Neural progenitor cell (in vitro differentiated cells): ENCODE data around the gene ASNSD1. TPM values are rescaled to one million over a fixed set of nuclear protein-coding genes. Genes with fewer than 3 reads are reported as not detected.

Source experiments
- DNase-seq: peaks from one replicate; pipeline ENCODE4 v3.0.0-alpha.2; 2016; ENCODE audit warnings: low spot score
- H2AFZ ChIP-seq: fragments of 200-600 bp; sonication (generic); replicated peaks from 2 replicates; pipeline ENCODE4 v1.6.1; 2016; ENCODE audit warnings: antibody characterized with exemption
- H3F3A ChIP-seq: fragments of 200-600 bp; sonication (generic); 2 replicates; pipeline ENCODE4 v1.6.1; 2016; ENCODE audit warnings: antibody characterized with exemption, low read depth
- H3K27ac ChIP-seq: fragments of 200-600 bp; sonication (generic); 2 replicates; pipeline ENCODE4 v1.5.1; 2016; ENCODE audit warnings: mild to moderate bottlenecking
- H3K27me3 ChIP-seq: fragments of 200-600 bp; sonication (generic); 2 replicates; pipeline ENCODE4 v1.6.1; 2016; ENCODE audit warnings: mild to moderate bottlenecking, moderate library complexity
- H3K36me3 ChIP-seq: fragments of 200-600 bp; sonication (generic); 2 replicates; pipeline ENCODE4 v1.5.1; 2016
- H3K4me1 ChIP-seq: fragments of 200-600 bp; sonication (generic); 2 replicates; pipeline ENCODE4 v1.6.1; 2016; ENCODE audit warnings: mixed run types
- H3K4me2 ChIP-seq: fragments of 200-600 bp; sonication (generic); 2 replicates; pipeline ENCODE4 v1.6.1; 2016
- H3K4me3 ChIP-seq: fragments of 200-600 bp; sonication (generic); 2 replicates; pipeline ENCODE4 v1.5.1; 2016
- H3K79me2 ChIP-seq: fragments of 200-600 bp; sonication (generic); 2 replicates; pipeline ENCODE4 v1.6.1; 2016; ENCODE audit warnings: low read depth
- H3K9ac ChIP-seq: fragments of 200-600 bp; sonication (generic); 2 replicates; pipeline ENCODE4 v1.6.1; 2016
- H3K9me3 ChIP-seq: fragments of 200-600 bp; sonication (generic); 2 replicates; pipeline ENCODE4 v1.5.1; 2016; ENCODE audit warnings: low read depth
- H4K20me1 ChIP-seq: fragments of 200-600 bp; sonication (generic); 2 replicates; pipeline ENCODE4 v1.6.1; 2016; ENCODE audit warnings: low read depth
- H3K27ac Mint-ChIP-seq: 3 replicates; pipeline ENCODE4 v1.8.0; 2021; ENCODE audit warnings: mixed read lengths
- H3K27me3 Mint-ChIP-seq: 2 replicates; pipeline ENCODE4 v1.8.0; 2022; ENCODE audit warnings: low read depth, mild to moderate bottlenecking, inconsistent platforms, moderate library complexity, mixed read lengths; ENCODE audit not compliant: insufficient read depth
- H3K36me3 Mint-ChIP-seq: 3 replicates; pipeline ENCODE4 v1.8.0; 2021; ENCODE audit warnings: mixed read lengths
- H3K4me1 Mint-ChIP-seq: 3 replicates; pipeline ENCODE4 v1.8.0; 2021; ENCODE audit warnings: mixed read lengths
- H3K4me3 Mint-ChIP-seq: 3 replicates; pipeline ENCODE4 v1.8.0; 2021; ENCODE audit warnings: mild to moderate bottlenecking, moderate library complexity, mixed read lengths
- H3K9me3 Mint-ChIP-seq: 3 replicates; pipeline ENCODE4 v1.8.0; 2020; ENCODE audit warnings: mixed read lengths
- EZH2 ChIP-seq: fragments of 200-600 bp; sonication (generic); IDR thresholded peaks from 2 replicates; pipeline ENCODE4 v1.6.1; 2017; ENCODE audit warnings: antibody characterized with exemption, mild to moderate bottlenecking, moderate library complexity
- EZH2phosphoT487 ChIP-seq: fragments of 200-600 bp; sonication (generic); IDR thresholded peaks from 2 replicates; pipeline ENCODE4 v1.6.1; 2017; ENCODE audit warnings: antibody characterized with exemption
- total RNA-seq: library from RNA; depleted of rRNA; stranded (reverse); fragments of >200 nt; gene quantifications from 2 replicates; pipeline ENCODE4 v1.2.3, GENCODE V29; 2015; ENCODE audit warnings: low replicate concordance
- TF ChIP-seq, protein P1 (sequence below): fragments of 200-600 bp; sonication (generic); IDR thresholded peaks from 2 replicates; pipeline ENCODE4 v1.5.1; 2017; ENCODE audit warnings: antibody characterized with exemption, mild to moderate bottlenecking

The ASNSD1 gene
- total RNA-seq, 1 donor from 2014 or later = 100 TPM

GRCh38 chr2:189614585-189614984 is 46.7 kb upstream of the ASNSD1 start:
- no peaks in the 10 kb centered on the region for H3K36me3 Mint-ChIP-seq
- H3K27ac Mint-ChIP-seq = no peak overlapping the region

GRCh38 chr2:189618197-189618596 is 43.1 kb upstream of the ASNSD1 start:
- Histone ChIP-seq H3K27ac (no peak overlapping the region), H2AFZ (no peak overlapping the region), H3K4me2 (no peak overlapping the region), H3K36me3 (no peaks in the 10 kb centered on the region), H3F3A (no peaks in the 10 kb centered on the region), H3K9me3 (no peaks in the 10 kb centered on the region), H3K27me3 (no peaks in the 10 kb centered on the region), H4K20me1 (no peaks in the 10 kb centered on the region), H3K9ac (no peak overlapping the region), H3K4me3 (no peak overlapping the region), H3K79me2 (no peaks in the 10 kb centered on the region), H3K4me1 (no peaks in the 10 kb centered on the region)
- Mint-ChIP-seq H3K27ac (no peak overlapping the region), H3K4me1 (no peaks in the 10 kb centered on the region), H3K9me3 (no peaks in the 10 kb centered on the region), H3K36me3 (no peaks in the 10 kb centered on the region), H3K27me3 (no peaks in the 10 kb centered on the region), H3K4me3 (no peak overlapping the region)
- no peak for DNase-seq
- TF ChIP-seq EZH2 (no peak), EZH2phosphoT487 (no peak)
- TF ChIP-seq, protein P1, sequence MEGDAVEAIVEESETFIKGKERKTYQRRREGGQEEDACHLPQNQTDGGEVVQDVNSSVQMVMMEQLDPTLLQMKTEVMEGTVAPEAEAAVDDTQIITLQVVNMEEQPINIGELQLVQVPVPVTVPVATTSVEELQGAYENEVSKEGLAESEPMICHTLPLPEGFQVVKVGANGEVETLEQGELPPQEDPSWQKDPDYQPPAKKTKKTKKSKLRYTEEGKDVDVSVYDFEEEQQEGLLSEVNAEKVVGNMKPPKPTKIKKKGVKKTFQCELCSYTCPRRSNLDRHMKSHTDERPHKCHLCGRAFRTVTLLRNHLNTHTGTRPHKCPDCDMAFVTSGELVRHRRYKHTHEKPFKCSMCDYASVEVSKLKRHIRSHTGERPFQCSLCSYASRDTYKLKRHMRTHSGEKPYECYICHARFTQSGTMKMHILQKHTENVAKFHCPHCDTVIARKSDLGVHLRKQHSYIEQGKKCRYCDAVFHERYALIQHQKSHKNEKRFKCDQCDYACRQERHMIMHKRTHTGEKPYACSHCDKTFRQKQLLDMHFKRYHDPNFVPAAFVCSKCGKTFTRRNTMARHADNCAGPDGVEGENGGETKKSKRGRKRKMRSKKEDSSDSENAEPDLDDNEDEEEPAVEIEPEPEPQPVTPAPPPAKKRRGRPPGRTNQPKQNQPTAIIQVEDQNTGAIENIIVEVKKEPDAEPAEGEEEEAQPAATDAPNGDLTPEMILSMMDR = no peak

More at GRCh38 chr2:189614585-189614984, 46.7 kb upstream of the ASNSD1 start:
- no peaks in the 10 kb centered on the region for H3K27me3 Mint-ChIP-seq
- Histone ChIP-seq H4K20me1 (no peaks in the 10 kb centered on the region), H3K4me3 (no peak overlapping the region), H3K9me3 (no peaks in the 10 kb centered on the region), H3K4me2 (no peak overlapping the region), H3K27ac (no peak overlapping the region), H2AFZ (no peak overlapping the region), H3K9ac (no peak overlapping the region), H3K36me3 (no peaks in the 10 kb centered on the region), H3K27me3 (no peaks in the 10 kb centered on the region), H3F3A (no peaks in the 10 kb centered on the region), H3K79me2 (no peaks in the 10 kb centered on the region), H3K4me1 (no peaks in the 10 kb centered on the region)
- H3K9me3 Mint-ChIP-seq = no peaks in the 10 kb centered on the region
- TF ChIP-seq EZH2phosphoT487 = no peak
- TF ChIP-seq, protein P1 = no peak
- TF ChIP-seq EZH2 = no peak
- no peak overlapping the region for H3K4me3 Mint-ChIP-seq
- no peaks in the 10 kb centered on the region for H3K4me1 Mint-ChIP-seq
- DNase-seq = no peak

DNA sequence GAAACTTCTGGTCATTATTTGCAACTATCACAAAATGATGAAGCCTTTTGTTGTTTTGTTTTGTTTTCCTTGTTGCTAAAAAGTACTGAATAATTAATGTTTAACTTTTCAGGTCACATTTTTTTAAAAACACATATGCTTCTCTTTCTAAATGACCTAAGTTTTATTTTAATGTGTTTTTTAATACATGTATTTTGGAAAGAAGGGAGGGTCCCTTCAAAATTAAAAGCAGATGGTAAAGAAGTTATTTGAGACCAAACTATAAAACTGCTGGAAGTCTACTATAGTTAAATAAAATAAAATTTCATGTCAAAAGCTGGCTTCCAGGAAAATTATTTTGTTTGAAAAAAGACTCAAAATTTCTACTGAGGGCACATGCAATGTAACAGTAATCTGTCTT is 39.5 kb upstream of the ASNSD1 start:
- TF ChIP-seq, protein P1 = no peak
- TF ChIP-seq EZH2phosphoT487 = no peak
- no peak for TF ChIP-seq EZH2
- Mint-ChIP-seq H3K4me3 (no peak overlapping the region), H3K9me3 (no peaks in the 10 kb centered on the region), H3K36me3 (no peaks in the 10 kb centered on the region), H3K27me3 (no peaks in the 10 kb centered on the region), H3K4me1 (no peaks in the 10 kb centered on the region), H3K27ac (no peak overlapping the region)
- H3K27me3 ChIP-seq = no peaks in the 10 kb centered on the region
- H4K20me1 ChIP-seq = no peaks in the 10 kb centered on the region
- no peak overlapping the region for H2AFZ ChIP-seq
- no peaks in the 10 kb centered on the region for H3K9me3 ChIP-seq
- no peaks in the 10 kb centered on the region for H3K4me1 ChIP-seq
- H3K27ac ChIP-seq = no peak overlapping the region
- no peak overlapping the region for H3K4me2 ChIP-seq
- H3K9ac ChIP-seq = no peak overlapping the region
- H3K36me3 ChIP-seq = no peaks in the 10 kb centered on the region
- H3K4me3 ChIP-seq = no peak overlapping the region
- H3K79me2 ChIP-seq = no peaks in the 10 kb centered on the region
- no peak for DNase-seq
- no peaks in the 10 kb centered on the region for H3F3A ChIP-seq
